MM.1S (cell line): ENCODE results near the gene CATSPERD.
A peak's percentile ranks its signal among the peaks of the same experiment; 100 is the strongest.

Experiments
- DNase-seq: peaks from one replicate; pipeline ENCODE4 v3.0.0-alpha.2; 2015
- H2AFZ ChIP-seq: fragments of 300-600 bp; sonication (generic); 2 replicates; pipeline ENCODE4 v1.6.0; 2016; ENCODE audit warnings: antibody characterized with exemption, low read length
- H3F3A ChIP-seq: fragments of 300-600 bp; sonication (generic); 2 replicates; pipeline ENCODE4 v1.6.1; 2016; ENCODE audit warnings: mild to moderate bottlenecking, antibody characterized with exemption, low read length, moderate library complexity, mixed read lengths; ENCODE audit not compliant: insufficient read depth
- H3K27ac ChIP-seq: fragments of 300-600 bp; sonication (generic); 2 replicates; pipeline ENCODE4 v1.5.1; 2016; ENCODE audit warnings: mild to moderate bottlenecking, low read length
- H3K27me3 ChIP-seq: fragments of 300-600 bp; sonication (generic); replicated peaks from 2 replicates; pipeline ENCODE4 v1.6.0; 2016; ENCODE audit warnings: low read length; ENCODE audit not compliant: insufficient read depth
- H3K36me3 ChIP-seq: fragments of 300-600 bp; sonication (generic); replicated peaks from 2 replicates; pipeline ENCODE4 v1.6.1; 2016; ENCODE audit warnings: mild to moderate bottlenecking, low read length, mixed read lengths; ENCODE audit not compliant: insufficient read depth
- H3K4me1 ChIP-seq: fragments of 300-600 bp; sonication (generic); 2 replicates; pipeline ENCODE4 v1.6.1; 2016; ENCODE audit warnings: low read length, mixed read lengths
- H3K4me2 ChIP-seq: fragments of 300-600 bp; sonication (generic); 2 replicates; pipeline ENCODE4 v1.6.0; 2016; ENCODE audit warnings: low read depth, low read length
- H3K4me3 ChIP-seq: fragments of 300-600 bp; sonication (generic); 2 replicates; pipeline ENCODE4 v1.5.1; 2016; ENCODE audit warnings: low read length, mixed read lengths
- H3K79me2 ChIP-seq: fragments of 300-600 bp; sonication (generic); 2 replicates; pipeline ENCODE4 v1.6.1; 2016; ENCODE audit warnings: mixed run types, low read length, mixed read lengths
- H3K9ac ChIP-seq: fragments of 300-600 bp; sonication (generic); 2 replicates; pipeline ENCODE4 v1.6.1; 2016; ENCODE audit warnings: low read length, mixed read lengths
- H3K9me2 ChIP-seq: fragments of 300-600 bp; sonication (generic); replicated peaks from 2 replicates; pipeline ENCODE4 v1.6.1; 2016; ENCODE audit warnings: mild to moderate bottlenecking, low read length, mixed read lengths; ENCODE audit not compliant: insufficient read depth
- H3K9me3 ChIP-seq: fragments of 300-600 bp; sonication (generic); replicated peaks from 2 replicates; pipeline ENCODE4 v1.6.1; 2016; ENCODE audit warnings: mild to moderate bottlenecking, low read length, mixed read lengths; ENCODE audit not compliant: insufficient read depth
- H4K20me1 ChIP-seq: fragments of 300-600 bp; sonication (generic); 2 replicates; pipeline ENCODE4 v1.6.1; 2016; ENCODE audit warnings: mild to moderate bottlenecking, low read length, moderate library complexity, mixed read lengths; ENCODE audit not compliant: insufficient read depth
- CTCF ChIP-seq: fragments of 300-600 bp; sonication (generic); IDR thresholded peaks from 2 replicates; pipeline ENCODE4 v1.5.1; 2016; ENCODE audit warnings: antibody characterized with exemption, low read length, mixed read lengths
- EZH2 ChIP-seq: fragments of 300-600 bp; sonication (generic); optimal IDR thresholded peaks from 2 replicates; pipeline ENCODE3; 2017; ENCODE audit warnings: low read depth, mild to moderate bottlenecking, antibody characterized with exemption, low read length, mixed read lengths
- EZH2phosphoT487 ChIP-seq: fragments of 300-600 bp; sonication (generic); IDR thresholded peaks from 2 replicates; pipeline ENCODE4 v1.6.1; 2018; ENCODE audit warnings: antibody characterized with exemption, low read length

Gene CATSPERD

GRCh38 chr19:5713228-5713627 is 7.2 kb upstream of the CATSPERD start:
- H3K9ac ChIP-seq, result no peak overlapping the region
- peaks cover 5% of the 10 kb centered on the region; the same call in 1 of the 2 replicates for H4K20me1 ChIP-seq
- H3K9me3 ChIP-seq, result no peaks in the 10 kb centered on the region
- no peak overlapping the region for H2AFZ ChIP-seq
- no peaks in the 10 kb centered on the region for H3F3A ChIP-seq
- H3K4me3 ChIP-seq, result no peak overlapping the region
- no peak overlapping the region for H3K4me2 ChIP-seq
- H3K9me2 ChIP-seq, result no peaks in the 10 kb centered on the region
- H3K36me3 ChIP-seq, result peaks cover 22% of the 10 kb centered on the region
- peaks cover 4% of the 10 kb centered on the region; the same call in 1 of the 2 replicates for H3K4me1 ChIP-seq
- TF ChIP-seq EZH2phosphoT487, result no peak
- no peak for TF ChIP-seq CTCF
- no peak for TF ChIP-seq EZH2
- H3K27ac ChIP-seq, result no peak overlapping the region
- peaks cover 71% of the 10 kb centered on the region for H3K79me2 ChIP-seq
- DNase-seq, result no peak
- no peaks in the 10 kb centered on the region for H3K27me3 ChIP-seq

- no peak for TF ChIP-seq EZH2phosphoT487
- TF ChIP-seq CTCF, result no peak
- Histone ChIP-seq H4K20me1 (peaks cover 5% of the 10 kb centered on the region; the same call in 1 of the 2 replicates), H3K9me3 (no peaks in the 10 kb centered on the region), H3K9me2 (no peaks in the 10 kb centered on the region), H3K4me3 (no peak overlapping the region), H3K9ac (no peak overlapping the region), H2AFZ (no peak overlapping the region), H3K27me3 (no peaks in the 10 kb centered on the region), H3K4me1 (peaks cover 4% of the 10 kb centered on the region; the same call in 1 of the 2 replicates), H3F3A (no peaks in the 10 kb centered on the region), H3K36me3 (peaks cover 20% of the 10 kb centered on the region), H3K79me2 (peaks cover 81% of the 10 kb centered on the region), H3K4me2 (no peak overlapping the region), H3K27ac (no peak overlapping the region)
- no peak for DNase-seq
Measured at GRCh38 chr19:5714816-5715215, 5.6 kb upstream of the CATSPERD start.

- Histone ChIP-seq H3K27ac (no peak overlapping the region), H3K4me3 (no peak overlapping the region)
Measured at GRCh38 chr19:5717215-5717935, 3.1 kb upstream of the CATSPERD start.

More at GRCh38 chr19:5717215-5717935, 3.1 kb upstream of the CATSPERD start:
- H3K27me3 ChIP-seq, result peaks cover 2% of the 10 kb centered on the region
- H3K9me2 ChIP-seq, result no peaks in the 10 kb centered on the region
- no peaks in the 10 kb centered on the region for H3F3A ChIP-seq
- TF ChIP-seq EZH2phosphoT487 (no peak), CTCF (no peak), EZH2 (no peak)
- peaks cover 5% of the 10 kb centered on the region; the same call in 1 of the 2 replicates for H4K20me1 ChIP-seq
- peaks cover 69% of the 10 kb centered on the region for H3K79me2 ChIP-seq
- no peaks in the 10 kb centered on the region for H3K9me3 ChIP-seq
- H3K4me1 ChIP-seq, result peaks cover 4% of the 10 kb centered on the region; the same call in 1 of the 2 replicates
- no peak for DNase-seq
- no peak overlapping the region for H3K9ac ChIP-seq
- H3K4me2 ChIP-seq, result peak overlapping the region; percentile 71; the same call in 1 of the 2 replicates
- peaks cover 12% of the 10 kb centered on the region; the same call in 1 of the 2 replicates for H3K36me3 ChIP-seq
- no peak overlapping the region for H2AFZ ChIP-seq
